ENCODE measurements around the gene IFI35. TPM values are rescaled to one million over a fixed set of nuclear protein-coding genes. Genes with fewer than 3 reads are reported as not detected.
"Not testable (repeated sequence)": the region's sequence is repeated elsewhere in the genome, so short reads cannot be mapped to it uniquely, and the experiment has no call there.

Gene IFI35
- total and polyA plus RNA-seq, 2 of the 8 experiments (the other 6 are each of a cell fraction or from before 2014, with no cell fraction given), result 2.5 to 4.7 TPM

GRCh38 chr17:42993913-42994312, 12.7 kb upstream of the IFI35 start:
- H3K14ac ChIP-seq (ENCODE audit: insufficient read length); H4K5ac ChIP-seq (ENCODE audit: insufficient read length, low read depth, low read length); DNase-seq (ENCODE audit: low read depth in 1 of 2, low spot score in 2 of 2); H3K4me3 ChIP-seq (ENCODE audit: extremely low read depth in 1 of 4, insufficient read depth in 2 of 4, low read depth in 3 of 4, low read length in 4 of 4); H3K9me3 ChIP-seq (ENCODE audit: insufficient read depth in 2 of 2, low read depth in 1 of 2, low read length in 1 of 2); H3K79me2 ChIP-seq (ENCODE audit: control insufficient read depth in 1 of 2, insufficient read depth in 2 of 2, low read length in 2 of 2); H3K4me2 ChIP-seq (ENCODE audit: insufficient read depth in 1 of 2, low read depth in 2 of 2, low read length in 2 of 2); H3K18ac ChIP-seq (ENCODE audit: extremely low read depth, low read length); H2BK15ac ChIP-seq (ENCODE audit: low read length); H2BK20ac ChIP-seq (ENCODE audit: low read length); H3K4ac ChIP-seq (replicated peaks; ENCODE audit: insufficient read length, low read depth, low read length); H2BK120ac ChIP-seq (replicated peaks; ENCODE audit: low read depth, low read length); H3K23ac ChIP-seq (ENCODE audit: insufficient read length); H3K56ac ChIP-seq (replicated peaks; ENCODE audit: insufficient read length, low read depth, low read length); H2AFZ ChIP-seq (ENCODE audit: low read length); H3K27ac ChIP-seq (ENCODE audit: low read depth, low read length); H3K79me1 ChIP-seq (ENCODE audit: low read depth, low read length); H3K23me2 ChIP-seq (ENCODE audit: low read depth, low read length); H2BK5ac ChIP-seq (ENCODE audit: low read depth, low read length); H4K8ac ChIP-seq (ENCODE audit: extremely low read depth, insufficient read depth, low read length); H4K20me1 ChIP-seq (replicated peaks in 1 of 2; ENCODE audit: control insufficient read depth in 1 of 2, insufficient read depth in 2 of 2, low read length in 2 of 2); CTCF ChIA-PET (ENCODE audit: partially characterized antibody); H2BK12ac ChIP-seq (ENCODE audit: low read depth, low read length); H3K9ac ChIP-seq (replicated peaks in 1 of 4; ENCODE audit: extremely low read depth in 1 of 4, low read depth in 3 of 4, low read length in 3 of 4); FAIRE-seq; H3K27me3 ChIP-seq (replicated peaks in 1 of 4; ENCODE audit: control insufficient read depth in 3 of 4, extremely low read depth in 1 of 4, insufficient read depth in 3 of 4, low read length in 3 of 4); H3K4me1 ChIP-seq (replicated peaks in 1 of 4; ENCODE audit: control insufficient read depth in 3 of 4, insufficient read depth in 4 of 4, low read length in 3 of 4); H4K91ac ChIP-seq (replicated peaks; ENCODE audit: insufficient read length, low read length); H2AK5ac ChIP-seq (ENCODE audit: low read depth, low read length): not testable (repeated sequence)
- 97% methylated on average over 7 of the region's 10 CpGs; no CpG with 5 or more reads in 1 of the 2 experiments for WGBS, 2 experiments (ENCODE audit: extremely low coverage in 1 of 2, insufficient coverage in 1 of 2, insufficient read length in 1 of 2, insufficient replicate concordance in 2 of 2, low coverage in 1 of 2, low lambda C conversion rate in 2 of 2, missing lambda C conversion rate in 1 of 2)
- POLR2A ChIA-PET (ENCODE audit: partially characterized antibody), result interaction anchor here (0.6 to 1.5 kb wide), 3 partner anchors 8 to 31 kb away, joined by 3 to 6 read pairs (median 3); partner anchors contain the start of gene VAT1
- peaks cover 15 to 29% (median 24%) of the 10 kb centered on the region in 4 experiments; a peak in 6 of 8 replicates for H3K36me3 ChIP-seq (ENCODE audit: control insufficient read depth in 2 of 4, insufficient read depth in 4 of 4, low read length in 3 of 4)

Measured in H1 (cell line).